ENCODE measurements around the gene AGBL4. TPM values are rescaled to one million over a fixed set of nuclear protein-coding genes. Genes with fewer than 3 reads are reported as not detected.

Gene AGBL4
- total RNA-seq, 1 experiment from 2014 or later = not detected

DNA sequence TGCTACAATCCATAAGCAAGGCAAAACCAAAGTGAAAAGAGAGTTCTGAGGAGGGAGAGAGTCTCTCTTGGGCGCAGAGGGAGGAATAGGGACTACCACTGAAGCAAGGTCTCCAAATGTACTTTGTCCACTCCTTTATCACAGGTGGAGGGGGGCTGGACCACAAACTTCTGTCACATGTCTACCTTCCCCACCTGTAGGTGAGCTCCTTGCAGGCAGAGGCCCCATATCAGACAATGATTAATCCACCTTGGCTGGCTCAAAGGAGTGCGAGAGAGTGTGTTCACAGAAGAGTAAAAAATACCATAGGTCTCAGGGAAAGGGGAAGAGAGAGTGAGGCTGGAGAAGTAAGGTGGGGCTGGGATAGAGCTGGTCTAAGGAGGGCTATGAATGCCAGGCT, 1251.5 kb downstream of the AGBL4 start:
- no peak overlapping the region for H3K4me3 ChIP-seq (replicated peaks in 1 of 2; ENCODE audit: low read depth in 1 of 2, low read length in 2 of 2)
- RAD21 ChIA-PET (ENCODE audit: low non-redundant PET in 1 of 2, low total read pairs in 2 of 2, uncharacterized antibody in 2 of 2, unreplicated experiment in 2 of 2) = no interaction called here
- H2AFZ ChIP-seq (ENCODE audit: low read depth, low read length, poor library complexity, severe bottlenecking) = no peak overlapping the region
- no peak overlapping the region for H3K9ac ChIP-seq (ENCODE audit: low read length)
- no peaks in the 10 kb centered on the region for H3K36me3 ChIP-seq (ENCODE audit: control insufficient read depth in 1 of 2, insufficient read depth in 2 of 2, low read length in 2 of 2)
- CTCF ChIA-PET = no interaction called here
- BruUV-seq (replicated peaks) = no TSS peak
- H3K9me2 ChIP-seq (ENCODE audit: insufficient read depth) = no peaks in the 10 kb centered on the region
- no peak for TF ChIP-seq POLR2AphosphoS5 (IDR thresholded peaks at IDR 0.05; ENCODE audit: low read depth, low read length)
- no peak for TF ChIP-seq CBX3 (IDR thresholded peaks at IDR 0.05; ENCODE audit: low read depth)
- no peak for TF ChIP-seq POLR2A (IDR thresholded peaks at IDR 0.05; ENCODE audit: borderline replicate concordance, extremely low read depth, insufficient read depth, insufficient read length)
- TF ChIP-seq, protein P1, sequence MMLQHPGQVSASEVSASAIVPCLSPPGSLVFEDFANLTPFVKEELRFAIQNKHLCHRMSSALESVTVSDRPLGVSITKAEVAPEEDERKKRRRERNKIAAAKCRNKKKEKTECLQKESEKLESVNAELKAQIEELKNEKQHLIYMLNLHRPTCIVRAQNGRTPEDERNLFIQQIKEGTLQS (IDR thresholded peaks at IDR 0.05) = no peak
- no peak for TF ChIP-seq SIN3A (IDR thresholded peaks at IDR 0.05; ENCODE audit: low read depth)
- H3K79me2 ChIP-seq (ENCODE audit: insufficient read depth, low read length) = no peaks in the 10 kb centered on the region
- intact Hi-C loops (cut with micrococcal nuclease) = no loop called here
- H4K20me1 ChIP-seq (ENCODE audit: insufficient read depth) = no peaks in the 10 kb centered on the region
- POLR2A ChIA-PET = no interaction called here
- H3K27ac ChIP-seq (ENCODE audit: low read depth, low read length) = no peak overlapping the region
- no peak overlapping the region for H3K4me2 ChIP-seq (ENCODE audit: low read length)
- H3K4me1 ChIP-seq (ENCODE audit: control insufficient read depth in 1 of 2, insufficient read depth in 2 of 2, low read length in 2 of 2) = no peaks in the 10 kb centered on the region
- no peaks in the 10 kb centered on the region for H3K9me3 ChIP-seq (ENCODE audit: control insufficient read depth in 1 of 2, insufficient read depth in 1 of 2, low read depth in 1 of 2, low read length in 2 of 2)
- no peak for ATAC-seq
- H3K27me3 ChIP-seq (ENCODE audit: insufficient read depth, low read length) = peaks cover 19% of the 10 kb centered on the region
- DNase-seq (ENCODE audit: low read depth, low spot score) = no peak

- Histone ChIP-seq H3K4me1 (ENCODE audit: control insufficient read depth in 1 of 2, insufficient read depth in 2 of 2, low read length in 2 of 2) (no peaks in the 10 kb centered on the region), H3K9me2 (ENCODE audit: insufficient read depth) (no peaks in the 10 kb centered on the region), H4K20me1 (ENCODE audit: insufficient read depth) (no peaks in the 10 kb centered on the region), H2AFZ (ENCODE audit: low read depth, low read length, poor library complexity, severe bottlenecking) (no peak overlapping the region), H3K9ac (ENCODE audit: low read length) (no peak overlapping the region), H3K36me3 (ENCODE audit: control insufficient read depth in 1 of 2, insufficient read depth in 2 of 2, low read length in 2 of 2) (no peaks in the 10 kb centered on the region), H3K4me2 (ENCODE audit: low read length) (no peak overlapping the region), H3K4me3 (replicated peaks in 1 of 2; ENCODE audit: low read depth in 1 of 2, low read length in 2 of 2) (no peak overlapping the region), H3K79me2 (ENCODE audit: insufficient read depth, low read length) (no peaks in the 10 kb centered on the region), H3K27me3 (ENCODE audit: insufficient read depth, low read length) (peaks cover 23% of the 10 kb centered on the region), H3K27ac (ENCODE audit: low read depth, low read length) (no peak overlapping the region), H3K9me3 (ENCODE audit: control insufficient read depth in 1 of 2, insufficient read depth in 1 of 2, low read depth in 1 of 2, low read length in 2 of 2) (no peaks in the 10 kb centered on the region)
- RAD21 ChIA-PET (ENCODE audit: low non-redundant PET in 1 of 2, low total read pairs in 2 of 2, uncharacterized antibody in 2 of 2, unreplicated experiment in 2 of 2) = no interaction called here
- BruUV-seq (replicated peaks) = no TSS peak
- POLR2A ChIA-PET = no interaction called here
- DNase-seq (ENCODE audit: low read depth, low spot score) (no peak), ATAC-seq (no peak)
- CTCF ChIA-PET = no interaction called here
- TF ChIP-seq SIN3A (IDR thresholded peaks at IDR 0.05; ENCODE audit: low read depth) = no peak
- intact Hi-C loops (cut with micrococcal nuclease) = no loop called here
These were observed 1252.2 kb downstream of the AGBL4 start for GRCh38 chr1:48771561-48771960.

Data from HCT116 (cell line).